H1 (cell line): ENCODE measurements around the gene TSEN2.

ENCODE experiments used
- BACH1 ChIP-seq: IDR thresholded peaks from 2 replicates; pipeline ENCODE4 v1.6.1; 2012; ENCODE audit warnings: low read length, improper control_type of control experiment
- CEBPB ChIP-seq: IDR thresholded peaks from 2 replicates; pipeline ENCODE4 v1.6.1; 2012; ENCODE audit warnings: low read depth, low read length
- CREB1 ChIP-seq: IDR thresholded peaks from 2 replicates; pipeline ENCODE4 v1.6.1; 2012; ENCODE audit warnings: inconsistent platforms
- CTCF ChIP-seq, 3 experiments: IDR thresholded peaks; 1 replicate in 2 of 3; 2 replicates in 1 of 3; pipeline versions ENCODE4 v1.5.1 to v1.6.1; 2011; ENCODE audit warnings: low read length in 3 of 3, mild to moderate bottlenecking in 3 of 3, inconsistent platforms in 2 of 3, low read depth in 1 of 3, moderate library complexity in 1 of 3; ENCODE audit not compliant: insufficient read depth in 1 of 3; ENCODE audit errors: control extremely low read depth in 1 of 3
- HDAC2 ChIP-seq, 2 experiments: fragments of 300-600 bp in 1 of 2; sonication (generic) in 1 of 2; IDR thresholded peaks; 2 replicates each; pipeline ENCODE4 v1.6.1; 2011 to 2012; ENCODE audit warnings: low read depth in 2 of 2, low read length in 2 of 2, mild to moderate bottlenecking in 2 of 2, moderate library complexity in 2 of 2, borderline replicate concordance in 1 of 2, inconsistent platforms in 1 of 2
- POLR2A ChIP-seq, 2 experiments: IDR thresholded peaks; 1 replicate in 1 of 2; 2 replicates in 1 of 2; pipeline ENCODE4 v1.6.1; 2011; ENCODE audit warnings: low read depth in 2 of 2, low read length in 2 of 2, mild to moderate bottlenecking in 2 of 2; ENCODE audit errors: control extremely low read depth in 1 of 2
- TAF1 ChIP-seq: IDR thresholded peaks from 2 replicates; pipeline ENCODE4 v1.6.1; 2011; ENCODE audit warnings: mild to moderate bottlenecking, low read depth, low read length

DNA sequence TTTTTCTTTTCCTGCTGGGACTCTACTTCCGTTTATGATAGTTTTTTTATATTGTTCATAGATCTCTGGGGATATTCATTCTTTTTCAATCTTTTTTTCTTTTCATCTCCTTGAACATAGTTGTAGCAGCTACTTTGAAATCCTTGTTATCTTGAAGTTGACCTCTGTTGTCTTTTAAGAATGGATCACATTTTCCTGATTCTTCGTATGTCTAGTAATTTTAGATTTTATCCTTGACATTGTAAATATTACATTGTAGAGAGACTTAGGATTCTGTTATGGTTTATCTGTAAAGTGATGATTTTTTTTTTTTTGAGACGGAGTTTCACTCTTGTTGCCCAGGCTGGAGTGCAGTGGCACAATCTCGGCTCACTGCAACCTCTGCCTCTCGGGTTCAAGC is 93.1 kb downstream of the TSEN2 start:
- TF ChIP-seq CTCF (IDR thresholded peaks at IDR 0.05; ENCODE audit: control extremely low read depth in 1 of 3, insufficient read depth in 1 of 3, low read depth in 1 of 3, low read length in 3 of 3) (no peak), BACH1 (no peak), POLR2A (IDR thresholded peaks at IDR 0.05; ENCODE audit: control extremely low read depth in 1 of 2, low read depth in 2 of 2, low read length in 2 of 2) (no peak), TAF1 (no peak), HDAC2 (IDR thresholded peaks at IDR 0.05; ENCODE audit: borderline replicate concordance in 1 of 2, low read depth in 2 of 2, low read length in 2 of 2) (no peak), CEBPB (no peak), CREB1 (no peak)
